ENCODE results near the gene WWTR1. TPM values are rescaled to one million over a fixed set of nuclear protein-coding genes. Genes with fewer than 3 reads are reported as not detected.

Gene WWTR1
- total and polyA plus RNA-seq, 4 experiments from 2014 or later = 0.41 to 1.2 (median 1.1) TPM; not detected in 1

DNA sequence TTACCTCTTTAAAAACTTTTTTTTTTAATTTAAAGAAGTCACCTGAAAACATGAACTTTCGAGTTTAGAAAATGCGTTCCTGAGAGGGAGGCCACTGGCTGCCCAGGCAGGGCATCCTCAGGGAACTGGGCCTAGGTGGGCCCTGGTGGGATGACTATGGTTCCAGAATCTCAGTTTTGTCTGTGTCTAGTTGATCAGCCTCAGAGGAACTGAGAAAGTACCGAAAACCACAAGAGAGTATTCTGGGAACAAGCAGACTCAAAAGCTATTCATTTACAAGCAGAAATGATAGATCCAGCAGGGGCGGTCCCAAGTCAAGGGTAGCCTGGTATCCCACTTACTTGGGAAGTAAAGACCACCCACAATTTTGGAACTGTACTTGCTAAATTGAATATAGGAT, 10.5 kb downstream of the WWTR1 start:
- H3K4me1 ChIP-seq (ENCODE audit: insufficient read depth, low read length) = no peaks in the 10 kb centered on the region
- H3K27me3 Mint-ChIP-seq = peaks cover 12% of the 10 kb centered on the region in 2 donors
- no peaks in the 10 kb centered on the region for H3K36me3 Mint-ChIP-seq
- no peak overlapping the region for H3K27ac ChIP-seq (ENCODE audit: low read depth, low read length)
- intact Hi-C loops (cut with micrococcal nuclease) = no loop called here
- no peaks in the 10 kb centered on the region for H3K36me3 ChIP-seq (ENCODE audit: insufficient read depth, low read length)
- no peaks in the 10 kb centered on the region for H3K27me3 ChIP-seq (ENCODE audit: insufficient read depth, low read length)
- no peak overlapping the region for H3K4me3 Mint-ChIP-seq
- H3K9me3 Mint-ChIP-seq = peaks cover 0 to 4% (median 0%) of the 10 kb centered on the region in 8 donors
- no peak for DNase-seq
- POLR2A ChIA-PET (ENCODE audit: partially characterized antibody) = no interaction called here
- CTCF ChIA-PET (ENCODE audit: partially characterized antibody) = no interaction called here
- no peak overlapping the region for H3K4me3 ChIP-seq (ENCODE audit: low read length in 2 of 2)
- no peak overlapping the region for H3K27ac Mint-ChIP-seq
- H3K4me1 Mint-ChIP-seq = no peaks in the 10 kb centered on the region
- H3K9me3 ChIP-seq (ENCODE audit: control insufficient read depth in 1 of 2, low read length in 2 of 2) = no peaks in the 10 kb centered on the region

- Mint-ChIP-seq H3K36me3 (no peaks in the 10 kb centered on the region), H3K4me1 (no peaks in the 10 kb centered on the region), H3K27me3 (peaks cover 10 to 13% of the 10 kb centered on the region in 2 donors), H3K9me3 (peaks cover 0 to 4% (median 0%) of the 10 kb centered on the region in 8 donors), H3K27ac (no peak overlapping the region), H3K4me3 (no peak overlapping the region)
- ChIA-PET POLR2A (ENCODE audit: partially characterized antibody) (no interaction called here), CTCF (ENCODE audit: partially characterized antibody) (no interaction called here)
- Histone ChIP-seq H3K4me1 (ENCODE audit: insufficient read depth, low read length) (no peaks in the 10 kb centered on the region), H3K27me3 (ENCODE audit: insufficient read depth, low read length) (no peaks in the 10 kb centered on the region), H3K27ac (ENCODE audit: low read depth, low read length) (no peak overlapping the region), H3K9me3 (ENCODE audit: control insufficient read depth in 1 of 2, low read length in 2 of 2) (no peaks in the 10 kb centered on the region), H3K4me3 (ENCODE audit: low read length in 2 of 2) (no peak overlapping the region), H3K36me3 (ENCODE audit: insufficient read depth, low read length) (no peaks in the 10 kb centered on the region)
- DNase-seq = no peak
- intact Hi-C loops (cut with micrococcal nuclease) = no loop called here
Observed at GRCh38 chr3:149646181-149646766, 11.6 kb downstream of the WWTR1 start.

GRCh38 chr3:149643963-149644362, 13.9 kb downstream of the WWTR1 start:
- Histone ChIP-seq H3K4me3 (ENCODE audit: low read length in 2 of 2) (no peak overlapping the region), H3K27me3 (ENCODE audit: insufficient read depth, low read length) (no peaks in the 10 kb centered on the region), H3K27ac (ENCODE audit: low read depth, low read length) (no peak overlapping the region), H3K4me1 (ENCODE audit: insufficient read depth, low read length) (no peaks in the 10 kb centered on the region), H3K36me3 (ENCODE audit: insufficient read depth, low read length) (no peaks in the 10 kb centered on the region), H3K9me3 (ENCODE audit: control insufficient read depth in 1 of 2, low read length in 2 of 2) (no peaks in the 10 kb centered on the region)
- no peak overlapping the region for H3K4me3 Mint-ChIP-seq
- no peaks in the 10 kb centered on the region for H3K4me1 Mint-ChIP-seq
- intact Hi-C loops (cut with micrococcal nuclease) = no loop called here
- peaks cover 6 to 12% of the 10 kb centered on the region in 2 donors for H3K27me3 Mint-ChIP-seq
- ChIA-PET CTCF (ENCODE audit: partially characterized antibody) (no interaction called here), POLR2A (ENCODE audit: partially characterized antibody) (no interaction called here)
- no peaks in the 10 kb centered on the region for H3K36me3 Mint-ChIP-seq
- H3K9me3 Mint-ChIP-seq = peaks cover 0 to 2% (median 0%) of the 10 kb centered on the region in 8 donors
- no peak for DNase-seq
- H3K27ac Mint-ChIP-seq = no peak overlapping the region

DNA sequence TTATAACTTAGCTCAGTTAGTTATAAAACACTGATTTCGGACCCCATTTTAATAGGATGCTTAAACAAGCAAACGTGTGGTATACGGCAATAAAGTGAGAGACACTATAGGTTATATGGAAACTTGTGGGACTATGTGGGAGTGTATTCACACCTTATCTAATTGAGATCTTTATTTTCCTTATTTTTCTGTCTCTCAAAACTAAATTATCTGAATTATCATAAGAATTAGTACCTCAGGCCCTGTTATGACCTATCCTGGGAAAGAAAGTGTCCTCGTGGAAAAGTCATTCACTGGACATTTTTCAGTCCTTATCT, 14.4 kb downstream of the WWTR1 start:
- POLR2A ChIA-PET (ENCODE audit: partially characterized antibody) = no interaction called here
- H3K4me1 Mint-ChIP-seq = no peaks in the 10 kb centered on the region

DNA sequence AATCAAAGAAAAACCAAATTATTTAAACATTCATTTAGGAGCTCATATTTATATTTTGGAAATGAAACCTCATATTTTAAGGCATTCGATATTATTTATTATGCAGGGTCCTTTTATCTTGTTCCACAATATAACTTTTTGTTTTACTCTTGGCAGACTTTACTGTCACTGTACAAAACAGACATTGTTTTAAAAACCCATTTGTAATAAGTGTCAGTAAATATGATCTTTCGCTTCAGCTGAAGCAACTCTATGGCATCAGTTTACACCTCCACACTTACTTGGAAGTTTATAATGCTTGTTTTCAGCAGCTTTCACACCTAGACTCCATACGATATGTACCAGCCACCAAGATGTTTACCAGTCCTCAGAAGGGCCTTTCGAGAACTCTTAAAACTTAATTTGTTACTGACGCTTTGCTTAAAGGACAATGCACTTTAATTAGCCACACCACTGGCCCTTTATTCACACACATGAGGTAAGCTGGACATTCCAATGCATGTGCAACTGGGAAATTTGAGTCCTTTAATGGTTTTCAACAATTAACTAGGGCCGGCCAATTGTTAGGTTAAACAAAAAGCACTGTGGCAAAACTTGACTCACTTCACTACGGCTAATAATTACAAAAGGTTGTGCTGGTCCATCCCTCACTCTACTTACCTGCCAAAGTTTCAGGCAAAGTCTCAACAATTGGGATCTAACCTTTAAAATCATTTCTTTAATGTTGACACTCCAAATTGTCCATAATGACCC, 16.7 kb downstream of the WWTR1 start:
- H3K27ac ChIP-seq (ENCODE audit: low read depth, low read length) = no peak overlapping the region
- no peaks in the 10 kb centered on the region for H3K4me1 ChIP-seq (ENCODE audit: insufficient read depth, low read length)
- H3K4me3 ChIP-seq (ENCODE audit: low read length in 2 of 2) = no peak overlapping the region
- Mint-ChIP-seq H3K4me1 (peaks cover 0 to under 1% (median 0%) of the 10 kb centered on the region in 4 donors), H3K36me3 (no peaks in the 10 kb centered on the region), H3K9me3 (no peaks in the 10 kb centered on the region), H3K27ac (no peak overlapping the region), H3K4me3 (no peak overlapping the region), H3K27me3 (peaks cover 7 to 9% of the 10 kb centered on the region in 2 donors)
- ChIA-PET CTCF (ENCODE audit: partially characterized antibody) (no interaction called here), POLR2A (ENCODE audit: partially characterized antibody) (no interaction called here)
- no peaks in the 10 kb centered on the region for H3K36me3 ChIP-seq (ENCODE audit: insufficient read depth, low read length)
- DNase-seq = no peak
- H3K27me3 ChIP-seq (ENCODE audit: insufficient read depth, low read length) = no peaks in the 10 kb centered on the region
- H3K9me3 ChIP-seq (ENCODE audit: control insufficient read depth in 1 of 2, low read length in 2 of 2) = no peaks in the 10 kb centered on the region
- intact Hi-C loops (cut with micrococcal nuclease) = no loop called here

More for the DNA sequence above, 14.4 kb downstream of the WWTR1 start:
- Mint-ChIP-seq H3K4me3 (no peak overlapping the region), H3K9me3 (peaks cover 0 to 2% (median 0%) of the 10 kb centered on the region in 8 donors), H3K27ac (no peak overlapping the region), H3K27me3 (peaks cover 7 to 11% of the 10 kb centered on the region in 2 donors), H3K36me3 (no peaks in the 10 kb centered on the region)
- Histone ChIP-seq H3K4me3 (ENCODE audit: low read length in 2 of 2) (no peak overlapping the region), H3K9me3 (ENCODE audit: control insufficient read depth in 1 of 2, low read length in 2 of 2) (no peaks in the 10 kb centered on the region), H3K27ac (ENCODE audit: low read depth, low read length) (no peak overlapping the region), H3K36me3 (ENCODE audit: insufficient read depth, low read length) (no peaks in the 10 kb centered on the region), H3K27me3 (ENCODE audit: insufficient read depth, low read length) (no peaks in the 10 kb centered on the region), H3K4me1 (ENCODE audit: insufficient read depth, low read length) (no peaks in the 10 kb centered on the region)
- CTCF ChIA-PET (ENCODE audit: partially characterized antibody) = no interaction called here
- no peak for DNase-seq
- intact Hi-C loops (cut with micrococcal nuclease) = no loop called here

- CTCF ChIA-PET (ENCODE audit: partially characterized antibody) = no interaction called here
- Mint-ChIP-seq H3K4me1 (peaks cover 0 to 3% (median 0%) of the 10 kb centered on the region in 4 donors), H3K27ac (no peak overlapping the region), H3K9me3 (no peaks in the 10 kb centered on the region), H3K4me3 (no peak overlapping the region), H3K27me3 (peaks cover 7 to 10% of the 10 kb centered on the region in 2 donors), H3K36me3 (no peaks in the 10 kb centered on the region)
- POLR2A ChIA-PET (ENCODE audit: partially characterized antibody) = no interaction called here
- no peak for DNase-seq
- no peaks in the 10 kb centered on the region for H3K27me3 ChIP-seq (ENCODE audit: insufficient read depth, low read length)
- no peaks in the 10 kb centered on the region for H3K36me3 ChIP-seq (ENCODE audit: insufficient read depth, low read length)
- no peaks in the 10 kb centered on the region for H3K9me3 ChIP-seq (ENCODE audit: control insufficient read depth in 1 of 2, low read length in 2 of 2)
- no peak overlapping the region for H3K4me3 ChIP-seq (ENCODE audit: low read length in 2 of 2)
- no peaks in the 10 kb centered on the region for H3K4me1 ChIP-seq (ENCODE audit: insufficient read depth, low read length)
- H3K27ac ChIP-seq (ENCODE audit: low read depth, low read length) = no peak overlapping the region
- intact Hi-C loops (cut with micrococcal nuclease) = no loop called here
Observed at GRCh38 chr3:149639093-149639486, 18.7 kb downstream of the WWTR1 start.

DNA sequence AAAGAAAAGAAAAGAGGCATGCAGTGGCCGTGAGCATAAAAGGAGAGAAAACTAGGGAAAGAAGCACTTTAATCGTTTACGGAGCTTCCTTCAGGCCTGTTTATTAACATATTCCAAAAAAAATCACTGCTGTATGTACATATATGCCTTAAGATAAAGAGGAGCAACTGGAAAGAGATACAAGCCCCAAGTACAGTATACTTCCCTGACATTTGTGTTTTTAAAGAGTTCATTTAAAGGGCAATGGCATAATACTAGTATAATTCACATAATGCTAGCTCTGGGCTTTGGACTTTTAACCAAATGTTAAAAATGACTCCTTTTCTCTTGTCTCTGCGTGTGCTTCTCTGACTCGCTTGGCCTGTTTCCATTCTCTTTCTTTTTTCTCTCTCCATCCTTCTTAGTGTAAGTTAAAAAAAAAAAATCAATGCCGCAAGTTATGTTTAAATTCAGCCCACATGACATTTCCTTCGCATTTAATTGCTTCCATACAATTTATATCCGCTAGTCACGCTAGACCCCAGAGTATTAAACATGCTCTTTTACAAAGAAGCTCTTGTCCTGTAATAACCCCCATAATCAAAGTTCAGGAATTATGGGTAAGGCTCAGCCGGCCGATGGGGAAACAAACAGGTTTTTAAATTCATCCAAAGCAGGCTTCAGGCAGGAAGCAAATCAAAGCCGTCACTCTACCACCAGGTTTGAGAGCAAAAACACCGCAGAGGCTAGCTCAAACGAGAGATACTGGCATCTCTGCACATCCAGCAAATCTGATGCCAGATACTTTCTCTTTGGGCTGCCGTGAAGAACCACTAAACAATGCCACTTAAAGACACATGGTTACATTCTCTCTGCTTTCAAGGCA, 19.4 kb downstream of the WWTR1 start:
- H3K27ac ChIP-seq (ENCODE audit: low read depth, low read length) = no peak overlapping the region
- ChIA-PET POLR2A (ENCODE audit: partially characterized antibody) (no interaction called here), CTCF (ENCODE audit: partially characterized antibody) (no interaction called here)
- H3K36me3 ChIP-seq (ENCODE audit: insufficient read depth, low read length) = no peaks in the 10 kb centered on the region
- no peak overlapping the region for H3K4me3 ChIP-seq (ENCODE audit: low read length in 2 of 2)
- intact Hi-C loops (cut with micrococcal nuclease) = no loop called here
- Mint-ChIP-seq H3K9me3 (no peaks in the 10 kb centered on the region), H3K4me3 (no peak overlapping the region), H3K36me3 (no peaks in the 10 kb centered on the region), H3K27me3 (peaks cover 11 to 13% of the 10 kb centered on the region in 2 donors), H3K27ac (no peak overlapping the region), H3K4me1 (peaks cover 0 to 3% (median 0%) of the 10 kb centered on the region in 4 donors)
- no peaks in the 10 kb centered on the region for H3K27me3 ChIP-seq (ENCODE audit: insufficient read depth, low read length)
- DNase-seq = no peak
- H3K9me3 ChIP-seq (ENCODE audit: control insufficient read depth in 1 of 2, low read length in 2 of 2) = no peaks in the 10 kb centered on the region
- H3K4me1 ChIP-seq (ENCODE audit: insufficient read depth, low read length) = no peaks in the 10 kb centered on the region
